Embryonic facial prominence (tissue), 1 donor: ENCODE data around the gene TAS2R60.
"Not testable (repeated sequence)": the region's sequence is repeated elsewhere in the genome, so short reads cannot be mapped to it uniquely, and the experiment has no call there.

ENCODE experiments used
- DNase-seq: peaks from one replicate; pipeline ENCODE4 v3.0.0-alpha.2; 2016; ENCODE audit errors: extremely low spot score

Gene TAS2R60, protein sequence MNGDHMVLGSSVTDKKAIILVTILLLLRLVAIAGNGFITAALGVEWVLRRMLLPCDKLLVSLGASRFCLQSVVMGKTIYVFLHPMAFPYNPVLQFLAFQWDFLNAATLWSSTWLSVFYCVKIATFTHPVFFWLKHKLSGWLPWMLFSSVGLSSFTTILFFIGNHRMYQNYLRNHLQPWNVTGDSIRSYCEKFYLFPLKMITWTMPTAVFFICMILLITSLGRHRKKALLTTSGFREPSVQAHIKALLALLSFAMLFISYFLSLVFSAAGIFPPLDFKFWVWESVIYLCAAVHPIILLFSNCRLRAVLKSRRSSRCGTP

DNA sequence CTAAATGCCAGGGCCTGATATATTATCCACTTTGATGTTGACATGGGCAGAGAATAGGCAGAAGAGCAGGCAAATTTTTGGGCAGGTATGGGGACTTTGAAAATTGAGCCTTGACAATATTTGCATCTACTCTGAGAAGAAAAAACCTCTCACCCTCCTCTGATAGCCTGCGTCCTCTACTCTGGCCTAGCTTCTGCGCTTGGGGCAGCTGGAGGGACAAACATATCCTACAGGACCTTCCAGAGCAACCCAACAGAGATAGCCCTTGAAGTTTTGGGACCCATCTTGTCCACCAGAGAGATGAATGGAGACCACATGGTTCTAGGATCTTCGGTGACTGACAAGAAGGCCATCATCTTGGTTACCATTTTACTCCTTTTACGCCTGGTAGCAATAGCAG lies at the start of gene TAS2R60:
Gene TAS2R60, plus strand, starts transcription at position 301 of the 400 bp plus-strand sequence. Its CDS starts 0 bp downstream, at position 301.
- no peak for DNase-seq

DNA sequence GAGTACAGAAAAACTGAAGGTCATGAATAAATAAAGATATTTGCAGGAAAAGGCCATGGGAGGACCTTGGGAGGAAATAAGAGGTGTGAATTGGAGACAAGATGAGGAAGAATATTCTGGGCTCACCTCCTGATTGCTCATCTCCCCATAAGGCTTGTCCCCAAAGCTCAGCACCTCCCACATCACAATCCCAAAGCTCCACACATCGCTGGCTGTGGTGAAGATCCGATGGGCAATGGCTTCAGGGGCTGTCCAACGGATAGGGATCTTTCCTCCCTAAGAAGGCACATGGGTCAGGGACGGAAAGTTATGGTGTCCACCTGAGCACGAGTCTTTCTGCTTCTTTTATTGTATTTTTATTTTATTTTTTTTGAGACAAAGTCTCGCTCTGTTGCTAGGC lies 49.2 kb upstream of the TAS2R60 start:
- no peak for DNase-seq

DNA sequence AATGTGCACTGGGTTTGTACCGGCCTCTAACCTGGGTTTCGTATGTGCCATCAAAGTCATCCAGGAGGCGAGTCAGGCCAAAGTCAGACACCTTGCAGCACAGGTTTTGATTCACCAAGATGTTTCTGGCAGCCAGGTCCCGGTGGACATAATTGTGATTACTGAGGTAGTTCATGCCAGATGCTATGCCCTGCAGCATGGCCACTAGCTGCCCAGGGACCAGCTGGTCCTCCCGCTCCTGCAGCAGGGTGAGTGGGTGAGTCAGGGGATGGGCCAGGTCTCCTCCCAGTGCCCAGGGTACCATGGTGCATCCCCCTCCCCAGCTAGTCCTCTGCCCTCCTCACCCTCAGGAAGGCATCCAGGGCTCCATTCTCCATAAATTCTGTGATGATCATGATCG lies 48.5 kb upstream of the TAS2R60 start:
- no peak for DNase-seq

DNA sequence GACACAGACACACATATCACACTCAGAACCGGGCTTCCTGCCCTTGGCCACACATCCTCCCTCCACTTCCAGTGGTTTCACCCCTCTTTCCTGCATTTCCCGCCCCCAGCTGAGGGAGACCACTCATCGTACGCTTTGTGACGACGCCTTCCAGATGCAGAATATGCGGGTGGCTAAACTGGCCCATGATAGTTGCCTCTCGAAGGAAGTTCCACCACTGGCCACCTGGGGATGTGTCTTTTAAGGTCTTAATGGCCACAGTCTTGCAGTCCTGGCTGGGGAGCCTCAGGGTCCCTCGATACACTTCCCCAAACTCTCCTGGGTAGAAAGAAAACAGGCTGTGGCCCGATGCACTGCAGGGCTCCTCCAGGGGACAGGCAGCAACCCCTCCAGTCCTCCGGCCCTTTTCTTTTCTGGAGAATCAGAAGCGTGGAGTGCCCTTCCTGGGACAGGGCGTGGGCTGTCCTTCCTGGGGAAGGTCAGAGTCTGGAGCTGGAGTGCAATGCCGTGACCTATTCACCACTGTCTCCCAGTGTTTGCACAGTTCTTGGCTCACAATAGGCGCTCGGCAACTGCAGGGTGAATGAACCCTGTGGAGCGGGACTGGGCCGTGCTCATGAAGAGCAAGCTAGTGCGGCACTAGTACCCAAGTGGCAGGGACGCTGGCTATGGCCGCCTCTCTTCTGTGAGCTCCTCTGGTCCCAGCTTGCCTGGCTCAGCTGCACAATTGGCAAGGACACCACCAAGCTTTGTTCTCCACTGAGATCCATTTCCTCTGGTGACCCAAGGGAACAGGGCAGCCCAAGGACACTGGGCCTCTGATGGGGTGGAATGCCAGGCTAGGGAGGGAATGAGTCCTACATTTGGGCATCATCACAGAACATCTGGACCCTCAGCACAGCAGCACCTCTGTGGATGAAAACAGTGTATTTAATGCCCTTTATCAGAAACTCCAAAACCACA lies 47.8 kb upstream of the TAS2R60 start:
- DNase-seq = no peak

DNA sequence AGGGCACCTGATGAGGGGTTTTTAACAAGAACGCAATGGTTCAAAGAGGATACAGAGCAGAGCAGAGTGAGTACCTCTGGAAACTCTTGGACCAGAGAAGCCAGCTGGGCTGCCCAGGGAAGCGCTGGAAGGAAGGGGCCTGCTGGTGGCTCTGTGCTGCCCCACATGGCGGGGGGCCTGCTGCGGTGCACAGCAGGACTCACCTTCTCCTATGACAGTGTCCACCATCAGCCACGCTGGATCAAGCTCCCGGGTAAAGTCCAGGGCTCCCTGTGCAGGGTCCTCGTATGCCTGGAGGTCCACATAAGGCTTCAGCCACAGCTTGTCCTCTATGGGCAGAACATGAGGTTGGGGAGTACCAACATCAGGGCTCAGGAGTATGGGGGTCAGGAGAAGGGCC lies 47.1 kb upstream of the TAS2R60 start:
- no peak for DNase-seq

DNA sequence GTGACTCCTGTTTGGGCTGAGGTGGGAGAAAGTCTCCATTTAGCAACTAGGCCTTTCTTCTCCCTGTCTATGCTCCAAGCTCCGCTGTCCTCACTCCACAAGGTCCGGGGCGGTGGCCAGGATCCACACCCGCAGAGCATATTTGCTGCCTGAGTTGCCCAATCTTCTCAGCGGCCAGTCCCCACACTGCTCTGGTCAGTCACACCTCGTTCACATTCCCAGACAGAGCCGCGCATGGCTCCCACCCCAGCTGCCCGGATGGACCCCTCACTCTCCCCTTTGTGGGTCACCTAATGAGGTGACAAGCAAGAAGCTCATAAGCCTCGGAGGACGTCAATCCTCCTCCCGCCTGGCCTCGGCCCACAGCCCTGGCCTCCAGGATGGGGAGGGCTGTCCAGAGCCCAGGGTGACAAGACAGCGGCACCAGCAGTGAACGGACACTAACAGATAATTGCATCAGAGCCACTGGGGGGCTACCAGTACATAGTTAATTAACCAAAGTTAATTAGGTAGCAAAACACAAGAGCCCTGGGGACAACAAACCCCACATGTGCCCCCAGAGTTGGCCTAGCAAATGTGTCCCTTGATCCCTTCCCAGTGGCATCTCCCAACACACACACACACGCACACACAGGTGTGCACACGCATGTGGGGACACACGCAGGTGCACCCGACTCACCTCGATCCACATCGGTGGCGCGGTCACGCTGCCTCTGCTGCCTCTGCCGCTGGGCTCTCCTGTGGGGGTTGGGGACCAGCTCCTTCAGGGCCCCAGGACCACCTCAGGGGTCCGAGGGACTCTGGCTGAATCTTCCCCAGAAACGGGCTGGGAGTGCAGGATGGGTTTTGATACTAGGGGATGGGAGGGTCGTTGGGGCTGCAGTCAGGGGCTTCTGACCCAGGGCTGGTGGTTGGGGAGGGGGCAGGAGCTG lies 46.4 kb upstream of the TAS2R60 start:
- no peak for DNase-seq

DNA sequence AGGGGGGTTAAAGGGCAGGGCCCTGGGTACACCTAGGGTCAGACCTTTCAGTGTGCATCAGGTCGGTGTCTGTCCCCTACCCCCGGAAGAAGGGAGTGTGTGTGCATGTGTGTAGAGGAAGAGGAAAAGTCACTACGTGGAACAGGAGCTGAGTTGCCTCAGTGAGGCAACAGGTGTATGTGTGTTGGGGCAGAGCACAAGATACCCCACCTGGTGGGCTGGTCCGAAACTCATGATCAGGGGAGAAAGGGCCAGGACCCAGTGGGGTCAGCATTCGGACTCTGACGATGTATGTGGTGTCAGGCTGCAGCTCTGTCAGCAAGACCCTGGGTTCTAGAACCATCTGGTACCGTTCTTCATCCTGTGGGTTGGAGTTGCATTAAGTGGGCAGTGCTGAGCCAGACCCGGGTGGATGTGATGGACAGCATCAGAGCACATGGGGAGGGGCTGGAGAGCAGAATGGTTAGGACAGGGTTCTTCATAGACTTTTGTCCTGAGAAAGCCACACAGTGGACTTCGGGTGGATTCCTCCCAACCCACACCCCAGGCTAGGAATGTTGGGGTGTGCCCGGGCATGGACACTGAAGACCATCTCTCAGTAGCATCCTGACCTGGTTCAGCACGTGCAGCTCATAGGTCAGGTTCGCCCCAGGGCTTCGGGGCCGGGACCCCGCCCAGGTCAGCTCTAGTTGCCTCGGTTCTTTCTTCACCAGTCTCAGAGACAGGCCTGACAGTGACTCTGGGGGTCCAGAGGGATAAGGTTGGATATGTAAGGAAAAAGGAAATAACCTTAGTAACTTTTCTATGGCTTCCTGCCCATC lies 45.3 kb upstream of the TAS2R60 start:
- DNase-seq = no peak

DNA sequence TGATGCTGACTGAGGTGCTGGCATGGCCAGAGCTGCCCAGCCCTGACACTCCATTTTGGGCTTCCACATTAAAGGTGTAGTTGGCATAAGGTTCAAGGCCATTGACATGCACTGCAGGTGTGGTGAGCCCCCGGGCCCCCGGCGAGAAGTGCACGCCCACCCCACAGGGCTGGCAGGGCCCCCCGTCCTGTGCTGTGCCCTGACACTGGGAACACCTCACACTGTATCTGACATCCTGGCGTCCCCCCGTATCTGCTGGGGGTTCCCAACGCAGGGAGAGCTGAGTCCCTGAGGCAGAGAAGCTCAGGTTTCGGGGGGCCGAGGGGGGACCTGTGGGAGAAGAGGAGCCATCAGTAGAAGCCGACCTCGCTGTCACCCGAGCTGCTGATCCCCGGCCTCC lies 44.6 kb upstream of the TAS2R60 start:
- DNase-seq = no peak

DNA sequence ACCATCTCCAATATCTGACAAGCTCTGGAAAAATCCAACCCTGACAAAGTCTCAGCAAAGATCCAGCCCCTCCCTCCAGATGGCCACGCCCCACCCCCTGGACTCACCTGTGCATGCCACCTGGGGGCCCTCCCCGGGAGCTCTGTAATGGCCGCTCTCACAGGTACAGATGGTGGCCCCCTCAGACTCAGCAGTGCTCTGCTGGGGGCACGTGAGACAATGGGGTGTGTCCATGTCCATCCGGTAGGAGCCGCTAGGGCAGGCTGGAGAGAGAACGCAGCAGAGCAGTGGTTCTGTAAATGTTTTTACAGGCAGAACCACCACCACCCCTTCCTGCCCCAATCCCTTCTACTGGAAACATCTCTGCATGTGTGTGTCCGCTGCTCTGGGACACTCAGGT lies 44.1 kb upstream of the TAS2R60 start:
- no peak for DNase-seq

DNA sequence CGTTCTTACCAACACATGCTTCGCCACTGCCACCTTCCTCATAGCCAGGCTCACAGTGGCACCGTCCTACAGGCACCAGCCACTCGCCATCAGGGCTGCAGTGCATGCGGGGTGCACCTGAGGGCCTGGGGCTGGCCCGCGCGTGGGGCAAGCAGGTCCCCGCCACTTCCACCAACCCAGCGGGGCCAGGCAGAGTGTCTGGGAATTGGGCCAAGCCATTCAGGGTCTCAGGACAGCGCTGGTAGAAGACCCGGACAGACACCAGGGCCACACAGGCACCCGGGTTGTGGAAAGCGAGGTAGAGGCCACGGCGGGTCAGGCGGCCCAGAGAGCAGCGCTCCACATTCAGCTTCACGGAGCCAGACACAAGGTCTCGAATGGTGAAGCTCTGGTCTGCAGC lies 43.6 kb upstream of the TAS2R60 start:
- no peak for DNase-seq

DNA sequence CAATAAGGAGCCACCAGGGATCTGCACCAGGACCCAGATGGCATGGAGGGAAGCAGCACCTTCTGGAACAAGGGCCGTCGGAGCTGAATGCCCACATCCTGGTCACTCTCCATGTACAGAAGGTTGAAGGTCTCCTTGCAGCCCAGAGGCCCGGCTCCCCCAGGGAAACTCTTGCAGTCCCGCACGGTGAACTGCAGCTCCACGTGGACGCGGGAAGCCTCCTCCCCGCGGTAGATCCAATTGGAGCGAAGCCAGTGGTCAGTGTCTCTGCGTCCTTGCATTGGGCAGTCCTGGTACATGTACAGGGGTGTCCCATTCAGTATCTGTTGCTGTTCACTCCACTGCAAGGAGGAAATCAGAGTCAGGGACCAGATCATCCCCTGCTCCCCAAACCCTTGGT lies 42.0 kb upstream of the TAS2R60 start:
- no peak for DNase-seq

DNA sequence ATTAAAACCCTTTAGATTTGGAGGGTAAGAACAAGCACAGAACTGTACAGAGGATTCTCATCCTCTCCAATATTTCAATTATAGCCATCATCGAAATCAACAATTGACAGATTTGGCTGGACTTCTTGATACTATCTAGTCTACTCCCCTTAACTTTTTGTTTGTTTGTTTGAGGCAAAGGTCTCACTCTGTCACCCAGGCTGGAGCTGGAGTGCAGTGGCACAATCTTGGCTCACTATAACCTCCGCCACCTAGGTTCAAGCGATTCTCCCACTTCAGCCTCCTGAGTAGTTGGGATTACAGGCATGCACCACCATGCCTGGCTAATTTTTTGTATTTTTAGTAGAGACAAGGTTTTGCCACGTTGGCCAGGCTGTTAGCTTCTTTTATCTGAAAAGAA lies 41.0 kb upstream of the TAS2R60 start:
- DNase-seq = not testable (repeated sequence)

DNA sequence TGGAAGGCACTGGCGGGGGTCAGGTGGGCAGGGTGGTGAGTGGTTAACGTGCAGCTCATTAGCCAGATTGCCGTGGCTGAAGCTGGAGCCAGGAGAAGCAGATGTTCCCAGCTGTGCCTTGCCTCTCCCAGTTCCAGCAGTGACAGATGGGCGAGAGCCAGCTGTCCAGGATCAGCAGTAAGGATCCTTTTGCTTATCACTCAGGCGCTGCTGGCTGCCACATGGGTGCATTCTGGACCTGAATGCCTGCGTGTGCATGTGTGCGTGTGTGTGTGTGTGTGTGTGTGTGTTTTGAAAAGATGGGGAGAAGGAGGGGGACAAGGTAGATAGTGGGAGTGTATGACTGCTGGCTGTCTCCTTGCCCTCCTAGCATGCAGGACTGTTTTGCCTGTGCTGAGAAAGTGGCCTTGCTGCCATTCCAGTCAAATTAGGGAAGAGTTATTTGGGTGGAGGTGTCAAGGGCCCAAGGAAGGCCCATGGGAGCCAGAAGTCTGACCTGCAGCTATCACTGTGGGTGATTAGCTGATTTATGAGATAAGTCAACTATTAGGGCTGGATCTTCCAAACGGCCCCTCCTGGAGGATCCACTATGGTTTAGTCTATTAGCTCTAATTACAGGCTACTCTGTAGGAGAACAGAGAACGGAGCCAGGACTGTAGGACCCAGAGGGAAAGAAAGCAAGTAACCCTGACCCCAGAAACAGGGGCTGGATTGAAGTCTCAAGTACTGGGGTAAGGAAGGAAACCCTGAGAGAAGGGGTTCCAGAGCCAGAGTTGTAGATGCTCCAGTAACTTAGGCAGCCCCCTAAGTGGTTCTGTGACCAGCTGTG lies 37.9 kb upstream of the TAS2R60 start:
- DNase-seq = no peak

DNA sequence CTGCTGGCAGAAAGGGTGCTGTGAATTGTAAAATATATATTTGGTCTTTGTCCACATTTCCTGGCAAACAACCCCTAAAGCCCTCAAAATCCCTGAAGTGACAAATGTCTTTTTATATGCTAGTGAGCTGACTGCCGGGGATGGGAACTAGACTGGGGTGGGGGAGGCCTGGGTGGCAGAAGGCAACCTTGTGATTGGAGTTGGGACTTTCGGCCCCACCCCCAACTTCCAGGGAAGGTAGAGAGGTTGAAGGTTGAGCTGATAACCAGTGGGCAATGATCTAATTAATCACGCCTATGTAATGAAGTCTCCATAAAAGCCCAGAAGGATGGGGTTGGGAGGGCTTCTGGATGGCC lies 37.3 kb upstream of the TAS2R60 start:
- DNase-seq = no peak

DNA sequence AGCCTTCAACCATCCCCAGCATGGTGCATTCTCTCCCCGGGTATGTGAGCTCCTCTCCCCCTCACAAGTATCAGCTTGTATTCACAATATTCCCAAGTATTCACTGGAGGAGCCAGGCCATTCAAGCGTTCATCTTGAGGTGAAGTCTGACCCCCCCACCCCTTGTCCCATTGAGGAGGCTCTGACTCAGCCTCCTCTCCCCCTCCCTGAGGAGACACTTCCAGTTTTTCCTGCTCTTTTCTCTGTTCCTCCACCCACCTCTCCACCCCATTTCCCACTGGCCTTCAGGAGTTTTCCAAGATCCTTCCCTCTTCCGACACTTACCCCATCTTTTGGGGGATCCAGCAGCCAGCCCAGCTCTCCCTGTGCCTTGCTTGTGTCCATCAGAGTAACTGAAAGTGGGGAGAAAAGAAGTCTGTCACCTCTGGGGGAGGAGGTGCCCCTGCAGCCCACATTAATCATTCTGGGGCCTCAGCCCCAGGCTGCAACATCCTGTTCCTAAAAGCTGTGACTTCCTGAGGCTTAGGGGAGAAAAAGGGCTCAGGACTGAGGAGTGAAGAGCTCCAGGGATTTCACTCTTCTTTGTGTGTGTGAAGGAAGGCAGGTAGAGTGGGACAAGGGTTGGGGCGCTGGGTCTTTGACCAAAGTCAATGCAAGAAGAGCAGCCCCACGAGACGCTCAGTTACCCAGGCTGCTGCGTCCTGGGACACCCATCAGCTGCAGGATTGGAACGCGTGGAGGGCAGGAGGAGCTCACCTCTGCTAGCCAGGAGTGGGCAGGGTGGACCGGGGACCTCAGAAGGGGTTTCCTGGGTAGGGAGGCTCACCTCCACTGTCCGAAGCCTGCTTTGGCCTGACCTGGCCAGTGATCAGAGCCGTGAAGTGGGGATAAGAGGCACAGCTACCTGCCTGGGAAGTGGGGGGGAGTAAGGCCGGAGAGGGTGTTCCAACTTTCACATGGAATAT lies 35.7 kb upstream of the TAS2R60 start:
- DNase-seq = no peak

DNA sequence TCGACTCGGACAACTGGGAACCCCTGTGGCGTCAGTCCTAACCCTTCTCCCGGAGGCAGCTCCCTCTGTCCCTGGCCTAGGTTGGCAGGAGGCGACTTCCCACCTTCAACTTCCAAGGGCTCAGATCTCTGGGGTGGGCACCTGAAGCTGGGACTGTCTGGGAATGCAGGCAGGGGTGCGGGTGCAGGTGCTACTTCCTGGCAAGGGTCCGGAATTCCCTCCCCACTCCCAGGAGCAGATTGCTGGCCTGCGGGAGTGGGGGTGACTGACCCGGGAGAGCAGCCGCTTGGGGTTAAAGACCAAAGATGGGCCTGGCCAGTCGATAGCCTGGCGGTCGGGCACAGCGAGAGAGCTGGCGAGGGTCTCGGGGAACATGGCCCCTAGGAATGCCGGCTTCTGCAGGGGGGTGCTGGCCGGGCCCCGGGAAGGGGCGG lies 35.0 kb upstream of the TAS2R60 start:
- no peak for DNase-seq

DNA sequence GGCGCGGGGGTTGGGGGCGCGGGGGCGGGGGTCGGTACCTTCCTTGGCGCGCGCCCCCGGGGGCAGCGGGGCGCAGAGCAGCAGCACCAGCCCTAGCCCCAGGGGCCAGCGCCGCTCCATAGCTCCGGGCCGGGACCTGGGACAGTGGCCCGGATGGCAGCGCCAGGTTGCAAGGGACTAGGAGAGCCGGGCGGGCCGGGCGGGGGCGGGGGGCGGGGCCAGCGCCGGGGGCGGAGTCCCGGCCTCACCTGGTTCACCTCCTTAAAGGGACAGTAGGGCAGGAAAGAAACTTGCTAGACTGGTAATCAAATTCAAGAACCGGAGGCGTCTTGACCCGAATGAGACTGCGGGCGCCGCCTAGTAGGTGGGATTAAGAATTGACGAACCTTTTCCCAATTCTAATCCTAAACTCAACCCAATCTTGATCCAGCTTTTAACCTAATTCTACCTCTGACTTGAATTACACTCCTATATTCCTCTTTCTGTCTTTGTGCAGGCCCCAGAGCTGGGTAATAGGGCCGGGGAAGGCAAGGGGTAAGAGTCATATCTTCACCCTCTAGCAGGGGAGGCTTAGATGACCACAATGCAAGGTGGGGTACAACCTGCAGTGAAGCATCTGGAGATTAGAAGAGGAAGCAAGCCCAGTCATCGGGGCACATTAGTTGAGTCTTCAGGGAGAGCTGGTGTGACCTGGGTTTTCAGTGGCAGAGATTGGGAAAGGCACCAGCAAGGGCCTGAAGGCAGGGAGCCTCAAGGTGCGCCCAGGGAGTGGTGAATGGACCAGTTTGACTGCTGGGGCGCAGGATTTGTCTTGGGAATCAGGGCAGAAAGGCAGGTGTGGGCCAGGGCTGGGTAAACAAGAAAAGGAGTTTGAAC lies 34.3 kb upstream of the TAS2R60 start, which contains the start of gene EPHA1:
Gene EPHA1, minus strand, starts transcription at position 171 of the 876 bp plus-strand sequence. Its CDS starts 51 bp downstream, at position 120.
- no peak for DNase-seq

DNA sequence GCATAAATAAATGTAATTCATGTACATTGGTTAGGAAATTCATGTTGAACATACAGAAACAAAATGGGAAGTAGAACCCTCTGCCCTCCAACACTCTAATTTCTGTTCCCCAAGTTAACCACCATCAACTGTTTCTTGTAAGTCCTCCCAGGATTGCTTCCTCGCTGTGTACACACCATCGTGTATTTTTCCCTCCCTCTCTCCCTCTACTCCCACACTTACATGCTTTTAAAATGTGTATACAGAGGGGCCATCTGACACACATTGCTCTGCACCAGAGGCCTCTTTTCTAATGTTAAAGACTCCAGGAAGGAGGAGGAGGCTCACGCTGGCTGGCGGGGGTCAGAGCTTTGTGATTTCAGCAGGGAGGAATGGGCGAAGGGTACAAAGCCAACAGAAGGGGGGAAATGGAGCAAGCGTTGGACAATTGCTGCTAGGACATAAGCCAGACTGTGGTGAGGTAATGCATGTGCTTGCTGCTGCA lies 32.7 kb upstream of the TAS2R60 start:
- no peak for DNase-seq
